Left ventricle myocardium inferior (tissue), 1 donor: ENCODE data around the gene TMEM170A. TPM values are rescaled to one million over a fixed set of nuclear protein-coding genes. Genes with fewer than 3 reads are reported as not detected.

Experiments used
- DNase-seq: peaks from one replicate; pipeline ENCODE4 v3.0.0-alpha.2; 2020
- H3K27ac ChIP-seq: fragments of 200-600 bp; replicated peaks from 2 replicates; pipeline ENCODE4 v1.8.0; 2021
- H3K27me3 ChIP-seq: fragments of 200-600 bp; 2 replicates; pipeline ENCODE4 v1.8.0; 2021; ENCODE audit warnings: low read depth
- H3K36me3 ChIP-seq: fragments of 200-600 bp; 2 replicates; pipeline ENCODE4 v1.8.0; 2021
- H3K4me1 ChIP-seq: fragments of 200-600 bp; 2 replicates; pipeline ENCODE4 v1.8.0; 2021
- H3K4me3 ChIP-seq: fragments of 200-600 bp; 2 replicates; pipeline ENCODE4 v1.8.0; 2021; ENCODE audit warnings: mild to moderate bottlenecking, moderate library complexity
- H3K9me3 ChIP-seq: fragments of 200-600 bp; replicated peaks from 2 replicates; pipeline ENCODE4 v1.8.0; 2021
- CTCF ChIP-seq: fragments of 200-600 bp; IDR thresholded peaks from 2 replicates; pipeline ENCODE4 v1.8.0; 2021; ENCODE audit warnings: antibody characterized with exemption, mild to moderate bottlenecking, borderline replicate concordance
- intact Hi-C: fragments of 100-400 bp; cut with micrococcal nuclease; formaldehyde crosslinking; loops from one replicate; pipeline ENCODE4 v1.11.0; 2022
- total RNA-seq: library from RNA; stranded (reverse); fragmentation: NEBNext Ultra II Directional; extraction: Animal tissue kit (Norgen Biotek cat#: 25700); gene quantifications from one replicate; pipeline ENCODE4 v1.2.1, GENCODE V29; 2021
- donor health status: DM: no; HTN: yes; CAD: no; lungs with severe emphysema.

TMEM170A gene
- total RNA-seq, 1 donor from 2014 or later, result 10.3 TPM

- peaks cover 5% of the 10 kb centered on the region for H3K4me1 ChIP-seq
- no peak for TF ChIP-seq CTCF
- intact Hi-C loops, result no loop called here
- no peak overlapping the region for H3K27ac ChIP-seq
- no peak for DNase-seq
- no peaks in the 10 kb centered on the region for H3K9me3 ChIP-seq
- peaks cover 34% of the 10 kb centered on the region for H3K36me3 ChIP-seq
- H3K27me3 ChIP-seq, result no peaks in the 10 kb centered on the region
- H3K4me3 ChIP-seq, result no peak overlapping the region
Measured at GRCh38 chr16:75413951-75414350, 50.5 kb downstream of the TMEM170A start.

- Histone ChIP-seq H3K4me1 (peaks cover 18% of the 10 kb centered on the region), H3K9me3 (no peaks in the 10 kb centered on the region), H3K4me3 (no peak overlapping the region), H3K27ac (no peak overlapping the region), H3K27me3 (no peaks in the 10 kb centered on the region), H3K36me3 (peaks cover 50% of the 10 kb centered on the region)
- TF ChIP-seq CTCF, result no peak
- intact Hi-C loops, result no loop called here
- DNase-seq, result no peak
Measured at GRCh38 chr16:75406943-75407342, 57.5 kb downstream of the TMEM170A start.

DNA sequence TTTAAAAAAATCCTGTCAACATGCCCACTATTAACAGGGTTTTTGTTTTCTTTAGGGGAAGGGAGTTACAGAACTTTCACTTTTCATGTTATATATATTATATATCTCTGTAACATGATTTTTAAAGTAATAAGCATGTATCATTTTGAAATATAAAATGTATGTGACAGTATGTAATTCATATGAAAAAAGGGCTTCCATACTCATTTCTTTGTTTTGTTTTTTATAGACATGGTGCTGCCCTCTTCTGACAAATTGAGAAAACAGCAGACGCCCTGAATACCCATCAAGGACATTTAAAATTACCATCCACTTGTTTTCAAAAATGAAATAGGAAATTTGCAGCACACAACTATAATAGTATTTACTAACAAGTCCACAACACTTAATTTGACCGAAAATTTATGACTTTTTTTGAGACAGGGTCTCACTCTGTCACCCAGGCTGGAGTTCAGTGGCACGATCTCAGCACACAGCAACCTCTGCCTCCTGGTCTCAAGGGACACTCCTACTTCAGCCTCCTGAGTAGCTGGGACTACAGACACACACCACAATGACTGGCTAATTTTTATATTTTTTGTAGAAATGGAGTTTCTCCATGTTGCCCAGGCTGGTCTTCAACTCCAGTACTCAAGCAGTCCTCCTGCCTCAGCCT is 61.5 kb downstream of the TMEM170A start:
- Histone ChIP-seq H3K27me3 (no peaks in the 10 kb centered on the region), H3K36me3 (peaks cover 17% of the 10 kb centered on the region), H3K4me3 (no peak overlapping the region), H3K9me3 (no peaks in the 10 kb centered on the region), H3K4me1 (peaks cover 27% of the 10 kb centered on the region), H3K27ac (peak overlapping the region; percentile 76)
- intact Hi-C loops, result no loop called here
- DNase-seq, result no peak
- peak; percentile 82 for TF ChIP-seq CTCF

GRCh38 chr16:75402159-75402820 is 62.2 kb downstream of the TMEM170A start:
- Histone ChIP-seq H3K9me3 (no peaks in the 10 kb centered on the region), H3K4me1 (peaks cover 32% of the 10 kb centered on the region), H3K4me3 (no peak overlapping the region), H3K27ac (peak overlapping the region; percentile 76), H3K27me3 (no peaks in the 10 kb centered on the region), H3K36me3 (peaks cover 13% of the 10 kb centered on the region)
- intact Hi-C loops, result no loop called here
- TF ChIP-seq CTCF, result no peak
- DNase-seq, result no peak

DNA sequence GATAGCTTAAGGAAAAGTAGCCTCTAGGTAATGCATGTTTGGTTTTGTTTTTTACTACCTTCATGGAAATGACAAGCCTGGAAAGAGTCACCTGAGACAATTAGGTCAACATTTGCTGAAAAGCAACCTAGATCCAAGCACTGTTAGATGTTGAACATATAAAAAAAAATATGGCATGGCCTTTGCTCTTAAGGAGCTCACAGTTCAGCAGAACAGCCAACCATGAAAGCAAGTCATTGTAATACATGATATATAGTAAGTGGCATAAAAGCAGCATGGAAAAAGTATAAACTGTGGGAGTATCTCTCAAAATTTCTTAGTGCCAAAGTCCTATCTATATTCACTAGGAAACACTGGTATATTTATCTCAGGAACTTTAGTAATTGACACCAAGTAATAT is 62.8 kb downstream of the TMEM170A start:
- Histone ChIP-seq H3K27ac (peak overlapping the region; percentile 76), H3K36me3 (peaks cover 10% of the 10 kb centered on the region), H3K27me3 (no peaks in the 10 kb centered on the region), H3K9me3 (no peaks in the 10 kb centered on the region), H3K4me1 (peaks cover 32% of the 10 kb centered on the region), H3K4me3 (no peak overlapping the region)
- no peak for DNase-seq
- intact Hi-C loops, result no loop called here
- TF ChIP-seq CTCF, result no peak
